H1 (cell line): ENCODE results near the gene AGPAT3. TPM values are rescaled to one million over a fixed set of nuclear protein-coding genes. Genes with fewer than 3 reads are reported as not detected.

ENCODE experiments used
- PHF8 ChIP-seq: fragments of 200-600 bp; sonication (generic); conservative IDR thresholded peaks from 2 replicates; pipeline ENCODE4 v1.7.1; 2012; ENCODE audit warnings: low read depth, mild to moderate bottlenecking, inconsistent platforms, low read length, moderate library complexity
- POLR2AphosphoS5 ChIP-seq: IDR thresholded peaks from 2 replicates; pipeline ENCODE4 v1.6.1; 2011; ENCODE audit warnings: low read depth, low read length
- polyA plus RNA-seq, 7 experiments: library from polyadenylated mRNA; depleted of rRNA in 3 of 7; stranded (reverse) in 5 of 7; unstranded in 2 of 7; fragments of >200 nt in 5 of 7; fragments of 200-250 nt in 2 of 7; gene quantifications; 1 replicate in 5 of 7; 2 replicates in 1 of 7; 4 replicates in 1 of 7; pipeline versions ENCODE4 v1.2.1 to v1.2.3, GENCODE V29; 2011 to 2013; ENCODE audit warnings: missing spikeins in 2 of 7, mixed read lengths in 2 of 7
- total RNA-seq: library from RNA; stranded (reverse); fragmentation: NEBNext Ultra II Directional; extraction: Animal tissue kit (Norgen Biotek cat#: 25700); gene quantifications from 2 replicates; pipeline ENCODE4 v1.2.1, GENCODE V29; 2021

AGPAT3 gene
- total and polyA plus RNA-seq, 2 of the 8 experiments (the other 6 are each of a cell fraction or from before 2014, with no cell fraction given): 5.8 to 7.3 TPM

DNA sequence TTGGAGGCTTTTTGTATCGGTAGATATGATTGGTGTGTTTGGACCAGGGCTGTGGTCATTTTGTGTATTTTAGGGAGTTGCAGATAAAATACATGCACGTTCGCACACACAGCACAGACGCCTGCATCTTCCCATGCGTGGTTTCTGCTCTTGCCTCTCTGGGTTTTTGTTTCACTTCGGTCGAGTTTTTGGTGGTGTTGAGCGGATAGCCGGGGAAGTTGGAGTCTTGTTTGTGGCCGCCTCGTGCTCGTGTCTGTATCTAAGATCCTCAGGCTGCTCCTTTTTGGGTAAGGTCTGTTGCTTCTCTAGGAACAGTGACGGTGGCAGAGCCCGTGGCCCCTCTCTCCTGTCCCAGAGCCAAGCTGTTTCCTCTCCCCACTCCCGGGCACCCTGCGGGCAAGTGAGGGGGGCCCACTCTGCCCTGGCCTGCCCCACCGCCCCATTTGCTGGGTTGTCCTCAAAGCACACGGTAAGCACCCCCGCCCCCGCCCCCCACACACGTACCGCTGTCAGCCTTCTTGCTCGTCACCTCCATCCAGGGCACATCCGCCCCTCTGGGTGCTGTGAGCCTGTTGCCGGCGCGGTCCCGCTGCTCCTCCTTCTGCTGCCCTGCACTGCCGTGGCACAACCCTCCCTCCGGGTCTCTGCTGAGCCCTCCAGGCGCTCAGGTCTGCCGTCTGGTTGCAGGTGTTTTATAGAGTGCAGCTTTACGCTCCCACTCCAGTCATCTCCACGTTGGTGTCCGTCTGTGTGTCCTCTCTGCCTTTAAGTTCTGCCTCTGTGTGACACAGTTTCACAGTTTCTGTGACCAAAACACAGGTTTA, 51.9 kb downstream of the AGPAT3 start (continued):
- no peak for TF ChIP-seq PHF8
- no peak for TF ChIP-seq POLR2AphosphoS5
